HepG2 (cell line): ENCODE measurements around the gene AFF1. TPM values are rescaled to one million over a fixed set of nuclear protein-coding genes. Genes with fewer than 3 reads are reported as not detected.

Experiments
- ADNP ChIP-seq: sonication (generic); formaldehyde crosslinking; IDR thresholded peaks from 2 replicates; pipeline ENCODE4 v1.4.0; 2020; ENCODE audit warnings: missing genetic modification reagents
- ARNTL ChIP-seq: sonication (generic); formaldehyde crosslinking; IDR thresholded peaks from 2 replicates; pipeline ENCODE4 v1.4.0; 2020; ENCODE audit warnings: mild to moderate bottlenecking, missing genetic modification reagents
- BCLAF1 ChIP-seq: fragments of 450-650 bp; IDR thresholded peaks from 2 replicates; pipeline ENCODE4 v1.6.1; 2017; ENCODE audit warnings: mild to moderate bottlenecking
- DNMT1 ChIP-seq: sonication (generic); formaldehyde crosslinking; IDR thresholded peaks from 2 replicates; pipeline ENCODE4 v1.5.1; 2020; ENCODE audit warnings: mild to moderate bottlenecking, missing genetic modification reagents
- ISX ChIP-seq: sonication (generic); formaldehyde crosslinking; conservative IDR thresholded peaks from 2 replicates; pipeline ENCODE4 v1.5.0; 2020; ENCODE audit warnings: missing genetic modification reagents
- JARID2 ChIP-seq: sonication (generic); formaldehyde crosslinking; IDR thresholded peaks from 2 replicates; pipeline ENCODE4 v1.8.1; 2023; ENCODE audit warnings: missing genetic modification reagents, inconsistent platforms; ENCODE audit not compliant: insufficient replicate concordance
- MED8 ChIP-seq: sonication (generic); formaldehyde crosslinking; IDR thresholded peaks from 2 replicates; pipeline ENCODE4 v1.8.1; 2023; ENCODE audit warnings: mild to moderate bottlenecking, missing genetic modification reagents; ENCODE audit not compliant: insufficient replicate concordance
- SAP130 ChIP-seq: IDR thresholded peaks from 2 replicates; pipeline ENCODE4 v1.6.1; 2016; ENCODE audit warnings: low read depth
- THRA ChIP-seq: sonication (generic); formaldehyde crosslinking; IDR thresholded peaks from 2 replicates; pipeline ENCODE4 v1.4.0; 2020; ENCODE audit warnings: missing genetic modification reagents, borderline replicate concordance
- TRIM24 ChIP-seq: sonication (generic); formaldehyde crosslinking; IDR thresholded peaks from 2 replicates; pipeline ENCODE4 v1.8.0; 2022; ENCODE audit warnings: mild to moderate bottlenecking, missing genetic modification reagents
- XRCC5 ChIP-seq: fragments of 200-400 bp; formaldehyde crosslinking; optimal IDR thresholded peaks from 2 replicates; pipeline ENCODE3; 2017; ENCODE audit warnings: mild to moderate bottlenecking, low read length
- ZBTB20 ChIP-seq: sonication (generic); formaldehyde crosslinking; IDR thresholded peaks from 2 replicates; pipeline ENCODE4 v1.8.1; 2023; ENCODE audit warnings: missing genetic modification reagents, low read depth, mild to moderate bottlenecking, borderline replicate concordance
- ZEB1 ChIP-seq: IDR thresholded peaks from 2 replicates; pipeline ENCODE4 v1.6.1; 2012; ENCODE audit warnings: mild to moderate bottlenecking, low read depth, inconsistent platforms; ENCODE audit not compliant: insufficient replicate concordance
- ZNF121 ChIP-seq: sonication (generic); formaldehyde crosslinking; IDR thresholded peaks from 2 replicates; pipeline ENCODE4 v1.5.0; 2020; ENCODE audit warnings: mild to moderate bottlenecking, missing genetic modification reagents
- ZNF124 ChIP-seq: sonication (generic); formaldehyde crosslinking; IDR thresholded peaks from 2 replicates; pipeline ENCODE4 v1.4.0; 2020; ENCODE audit warnings: missing genetic modification reagents
- ZNF180 ChIP-seq: sonication (generic); formaldehyde crosslinking; IDR thresholded peaks from 2 replicates; pipeline ENCODE4 v1.4.0; 2020; ENCODE audit warnings: low read depth, missing genetic modification reagents, borderline replicate concordance
- ZNF343 ChIP-seq: sonication (generic); formaldehyde crosslinking; IDR thresholded peaks from 2 replicates; pipeline ENCODE4 v1.4.0; 2020; ENCODE audit warnings: mild to moderate bottlenecking, missing genetic modification reagents
- ZNF703 ChIP-seq: sonication (generic); formaldehyde crosslinking; IDR thresholded peaks from 2 replicates; pipeline ENCODE4 v1.5.1; 2020; ENCODE audit warnings: missing genetic modification reagents, mild to moderate bottlenecking, moderate library complexity, borderline replicate concordance
- ZNF713 ChIP-seq: sonication (generic); formaldehyde crosslinking; IDR thresholded peaks from 2 replicates; pipeline ENCODE4 v1.4.0; 2020; ENCODE audit warnings: mild to moderate bottlenecking, missing genetic modification reagents
- ZNF768 ChIP-seq: sonication (generic); formaldehyde crosslinking; IDR thresholded peaks from 2 replicates; pipeline ENCODE4 v1.4.0; 2020; ENCODE audit warnings: missing genetic modification reagents
- ZSCAN30 ChIP-seq: sonication (generic); formaldehyde crosslinking; IDR thresholded peaks from 2 replicates; pipeline ENCODE4 v1.5.0; 2020; ENCODE audit warnings: mild to moderate bottlenecking, missing genetic modification reagents
- polyA plus RNA-seq, 8 experiments: library from polyadenylated mRNA; depleted of rRNA in 3 of 8; stranded (reverse) in 7 of 8; unstranded in 1 of 8; fragments of >200 nt; fragmentation: Illumina TruSeq in 4 of 8; extraction: Trizol in 4 of 8; gene quantifications; 2 replicates each; pipeline versions ENCODE4 v1.2.1 to v1.2.3, GENCODE V29; 2011 to 2016; ENCODE audit warnings: low read depth in 4 of 8, missing spikeins in 1 of 8, mixed read lengths in 1 of 8; ENCODE audit not compliant: insufficient read depth in 1 of 8
- total RNA-seq, 5 experiments: library from RNA; depleted of rRNA; stranded (reverse); fragments of >200 nt; fragmentation: Illumina TruSeq; extraction: Trizol; gene quantifications; 2 replicates each; pipeline ENCODE4 v1.2.3, GENCODE V29; 2016; ENCODE audit warnings: low read depth in 1 of 5
- TF ChIP-seq, protein P1 (sequence below): sonication (generic); formaldehyde crosslinking; IDR thresholded peaks from 2 replicates; pipeline ENCODE4 v1.5.0; 2020; ENCODE audit warnings: missing genetic modification reagents
- TF ChIP-seq, protein P2 (sequence below): sonication (generic); formaldehyde crosslinking; IDR thresholded peaks from 2 replicates; pipeline ENCODE4 v1.8.1; 2023; ENCODE audit warnings: mild to moderate bottlenecking, missing genetic modification reagents, borderline replicate concordance
- TF ChIP-seq, protein P3 (sequence below): sonication (generic); formaldehyde crosslinking; IDR thresholded peaks from 2 replicates; pipeline ENCODE4 v1.5.0; 2020; ENCODE audit warnings: missing genetic modification reagents

Gene AFF1
- total and polyA plus RNA-seq, 2 of the 13 experiments (the other 11 are each of a cell fraction or from before 2014, with no cell fraction given): 15.5 to 15.9 TPM

- peak; percentile 20 for TF ChIP-seq MED8 (CRISPR knock-in tag)
- no peak for TF ChIP-seq XRCC5
- peak; percentile 47; the same call in 1 of the 2 replicates for TF ChIP-seq ZNF768 (CRISPR knock-in tag)
- TF ChIP-seq ZNF121 (CRISPR knock-in tag): peak; percentile 76; the same call in 1 of the 2 replicates
- peak; percentile 95 for TF ChIP-seq ZNF703 (CRISPR knock-in tag)
- TF ChIP-seq BCLAF1: no peak
- TF ChIP-seq, protein P1, sequence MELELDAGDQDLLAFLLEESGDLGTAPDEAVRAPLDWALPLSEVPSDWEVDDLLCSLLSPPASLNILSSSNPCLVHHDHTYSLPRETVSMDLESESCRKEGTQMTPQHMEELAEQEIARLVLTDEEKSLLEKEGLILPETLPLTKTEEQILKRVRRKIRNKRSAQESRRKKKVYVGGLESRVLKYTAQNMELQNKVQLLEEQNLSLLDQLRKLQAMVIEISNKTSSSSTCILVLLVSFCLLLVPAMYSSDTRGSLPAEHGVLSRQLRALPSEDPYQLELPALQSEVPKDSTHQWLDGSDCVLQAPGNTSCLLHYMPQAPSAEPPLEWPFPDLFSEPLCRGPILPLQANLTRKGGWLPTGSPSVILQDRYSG (CRISPR knock-in tag): no peak
- TF ChIP-seq ZBTB20 (CRISPR knock-in tag): no peak; the same call in 1 of the 2 replicates
- TF ChIP-seq, protein P2, sequence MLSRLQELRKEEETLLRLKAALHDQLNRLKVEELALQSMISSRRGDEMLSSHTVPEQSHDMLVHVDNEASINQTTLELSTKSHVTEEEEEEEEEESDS (CRISPR knock-in tag): no peak
- TF ChIP-seq ARNTL (CRISPR knock-in tag): peak; percentile 55
- TF ChIP-seq ZNF180 (CRISPR knock-in tag): no peak
- TF ChIP-seq ZNF713 (CRISPR knock-in tag): 0 out of 2 replicates have a peak, but pooled peaks have one; percentile 55
- TF ChIP-seq THRA (CRISPR knock-in tag): no peak; the same call in 1 of the 2 replicates
- no peak for TF ChIP-seq ADNP (CRISPR knock-in tag)
- TF ChIP-seq SAP130 (CRISPR knock-in tag): peak; percentile 58
- TF ChIP-seq ZNF343: no peak
- TF ChIP-seq ZSCAN30 (CRISPR knock-in tag): peak; percentile 92
- TF ChIP-seq ZEB1: no peak
- no peak for TF ChIP-seq TRIM24 (CRISPR knock-in tag)
- peak; percentile 37; the same call in 1 of the 2 replicates for TF ChIP-seq ISX (CRISPR knock-in tag)
- TF ChIP-seq JARID2 (CRISPR knock-in tag): no peak
- TF ChIP-seq ZNF124 (CRISPR knock-in tag): 0 out of 2 replicates have a peak, but pooled peaks have one; percentile 12
- TF ChIP-seq, protein P3, sequence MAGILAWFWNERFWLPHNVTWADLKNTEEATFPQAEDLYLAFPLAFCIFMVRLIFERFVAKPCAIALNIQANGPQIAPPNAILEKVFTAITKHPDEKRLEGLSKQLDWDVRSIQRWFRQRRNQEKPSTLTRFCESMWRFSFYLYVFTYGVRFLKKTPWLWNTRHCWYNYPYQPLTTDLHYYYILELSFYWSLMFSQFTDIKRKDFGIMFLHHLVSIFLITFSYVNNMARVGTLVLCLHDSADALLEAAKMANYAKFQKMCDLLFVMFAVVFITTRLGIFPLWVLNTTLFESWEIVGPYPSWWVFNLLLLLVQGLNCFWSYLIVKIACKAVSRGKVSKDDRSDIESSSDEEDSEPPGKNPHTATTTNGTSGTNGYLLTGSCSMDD (CRISPR knock-in tag): no peak
- 0 out of 2 replicates have a peak, but pooled peaks have one; percentile 13 for TF ChIP-seq DNMT1 (CRISPR knock-in tag)
Measured at GRCh38 chr4:87006676-87007527, 72.1 kb downstream of the AFF1 start (continued).
